ENCODE data around the gene ALDH1A1. TPM values are rescaled to one million over a fixed set of nuclear protein-coding genes. Genes with fewer than 3 reads are reported as not detected.

The ALDH1A1 gene
- total RNA-seq, 2 donors from 2014 or later: not detected

GRCh38 chr9:72907421-72907820, 45.4 kb downstream of the ALDH1A1 start:
- peaks cover 4% of the 10 kb centered on the region for H3K27me3 Mint-ChIP-seq
- ATAC-seq (replicated peaks): no peak
- H3K36me3 Mint-ChIP-seq (ENCODE audit: low read depth): no peaks in the 10 kb centered on the region
- H3K4me3 Mint-ChIP-seq: no peak overlapping the region
- no peak overlapping the region for H3K27ac Mint-ChIP-seq
- no peaks in the 10 kb centered on the region for H3K9me3 Mint-ChIP-seq
- no peaks in the 10 kb centered on the region for H3K4me1 Mint-ChIP-seq

GRCh38 chr9:72906810-72907209, 46.0 kb downstream of the ALDH1A1 start:
- no peak for ATAC-seq (replicated peaks)
- H3K36me3 Mint-ChIP-seq (ENCODE audit: low read depth): no peaks in the 10 kb centered on the region
- H3K4me1 Mint-ChIP-seq: no peaks in the 10 kb centered on the region
- H3K27ac Mint-ChIP-seq: no peak overlapping the region
- peaks cover 4% of the 10 kb centered on the region for H3K27me3 Mint-ChIP-seq
- H3K9me3 Mint-ChIP-seq: no peaks in the 10 kb centered on the region
- H3K4me3 Mint-ChIP-seq: no peak overlapping the region

GRCh38 chr9:72905514-72906480, 47.1 kb downstream of the ALDH1A1 start:
- no peaks in the 10 kb centered on the region for H3K36me3 Mint-ChIP-seq (ENCODE audit: low read depth)
- no peaks in the 10 kb centered on the region for H3K9me3 Mint-ChIP-seq
- no peak overlapping the region for H3K27ac Mint-ChIP-seq
- H3K27me3 Mint-ChIP-seq: peaks cover 4% of the 10 kb centered on the region
- no peak overlapping the region for H3K4me3 Mint-ChIP-seq
- no peak for ATAC-seq (replicated peaks)
- no peaks in the 10 kb centered on the region for H3K4me1 Mint-ChIP-seq

DNA sequence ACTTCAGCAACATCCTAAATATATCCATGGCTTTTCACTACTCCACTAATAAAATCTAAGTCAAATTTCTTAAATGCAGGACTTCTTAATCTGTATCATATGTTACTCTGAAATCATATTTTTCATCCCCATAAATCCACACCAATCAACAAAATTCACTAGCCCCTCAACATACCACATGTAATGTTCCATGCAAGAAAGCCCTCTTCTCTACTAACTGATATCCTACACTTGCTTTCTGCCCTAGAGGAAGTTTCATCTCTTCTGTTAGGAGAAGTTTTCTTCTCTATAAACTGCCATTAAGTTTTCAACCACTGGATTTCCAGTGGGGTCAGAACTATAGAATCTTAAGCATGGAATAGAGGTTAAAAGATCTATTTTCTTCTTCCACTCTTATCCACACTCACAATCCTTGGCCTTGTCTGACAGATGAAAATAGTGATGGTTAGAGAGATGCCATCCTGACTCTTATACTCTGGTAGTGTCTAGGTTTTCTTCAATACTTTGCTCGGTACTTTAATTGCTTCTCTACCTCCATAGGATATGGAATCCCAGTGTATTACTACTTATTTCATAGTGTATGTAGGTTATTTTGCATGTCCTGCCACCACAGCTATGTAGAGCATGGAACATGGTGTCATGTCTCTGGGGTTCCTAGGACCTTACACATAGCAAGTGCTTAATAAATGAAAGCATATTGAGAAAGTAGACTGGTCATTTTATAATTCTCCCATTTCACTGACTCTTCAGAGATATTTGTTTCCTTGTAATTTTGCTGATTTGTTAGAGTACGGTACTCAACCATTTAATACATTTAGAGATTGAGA, 48.4 kb downstream of the ALDH1A1 start:
- Mint-ChIP-seq H3K9me3 (no peaks in the 10 kb centered on the region), H3K27ac (no peak overlapping the region), H3K4me3 (no peak overlapping the region), H3K4me1 (no peaks in the 10 kb centered on the region), H3K36me3 (ENCODE audit: low read depth) (no peaks in the 10 kb centered on the region), H3K27me3 (peaks cover 4% of the 10 kb centered on the region)
- ATAC-seq (replicated peaks): no peak

DNA sequence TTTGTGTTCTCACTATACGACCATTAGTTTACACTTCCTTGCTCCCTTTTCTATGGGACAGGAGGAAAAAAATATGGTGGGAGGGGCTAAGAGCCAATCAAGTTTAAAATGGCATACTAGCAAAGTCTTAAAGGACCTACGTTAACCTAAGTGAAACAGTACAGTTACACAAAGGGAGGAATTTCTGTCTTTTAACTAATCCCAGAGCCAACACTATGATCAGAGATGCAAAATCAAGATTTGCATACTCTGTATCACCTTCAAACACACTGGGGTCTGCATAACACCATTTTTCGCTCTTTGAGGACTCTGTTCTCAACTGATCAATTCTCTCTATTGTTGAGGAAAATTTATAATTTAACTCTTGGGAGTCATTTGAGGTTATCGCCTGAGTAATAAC, 49.8 kb downstream of the ALDH1A1 start:
- Mint-ChIP-seq H3K27me3 (peaks cover 4% of the 10 kb centered on the region), H3K4me3 (no peak overlapping the region), H3K4me1 (no peaks in the 10 kb centered on the region), H3K9me3 (no peaks in the 10 kb centered on the region), H3K27ac (no peak overlapping the region), H3K36me3 (ENCODE audit: low read depth) (no peaks in the 10 kb centered on the region)
- ATAC-seq (replicated peaks): no peak

DNA sequence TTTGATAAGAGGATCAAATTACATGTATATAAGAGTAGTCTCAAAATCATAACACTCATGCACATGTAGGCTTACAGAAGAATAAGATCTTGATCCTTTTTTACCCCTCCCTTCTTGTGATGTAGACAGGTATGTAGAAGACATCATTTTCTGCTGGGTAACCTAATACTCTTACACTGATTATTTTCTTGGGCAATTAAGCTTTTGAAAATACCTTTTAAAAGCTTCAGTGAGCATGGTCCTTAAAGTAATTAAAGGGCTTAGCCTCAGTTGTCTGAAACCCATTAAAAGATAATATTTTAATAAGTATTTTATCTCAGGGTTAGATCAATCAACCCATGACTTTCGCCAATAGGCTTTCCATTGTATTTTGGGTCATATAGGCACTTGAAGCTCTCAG, 50.6 kb downstream of the ALDH1A1 start:
- H3K9me3 Mint-ChIP-seq: no peaks in the 10 kb centered on the region
- H3K27ac Mint-ChIP-seq: no peak overlapping the region
- ATAC-seq (replicated peaks): no peak
- no peaks in the 10 kb centered on the region for H3K36me3 Mint-ChIP-seq (ENCODE audit: low read depth)
- H3K4me3 Mint-ChIP-seq: no peak overlapping the region
- H3K4me1 Mint-ChIP-seq: no peaks in the 10 kb centered on the region
- H3K27me3 Mint-ChIP-seq: peaks cover 7% of the 10 kb centered on the region

DNA sequence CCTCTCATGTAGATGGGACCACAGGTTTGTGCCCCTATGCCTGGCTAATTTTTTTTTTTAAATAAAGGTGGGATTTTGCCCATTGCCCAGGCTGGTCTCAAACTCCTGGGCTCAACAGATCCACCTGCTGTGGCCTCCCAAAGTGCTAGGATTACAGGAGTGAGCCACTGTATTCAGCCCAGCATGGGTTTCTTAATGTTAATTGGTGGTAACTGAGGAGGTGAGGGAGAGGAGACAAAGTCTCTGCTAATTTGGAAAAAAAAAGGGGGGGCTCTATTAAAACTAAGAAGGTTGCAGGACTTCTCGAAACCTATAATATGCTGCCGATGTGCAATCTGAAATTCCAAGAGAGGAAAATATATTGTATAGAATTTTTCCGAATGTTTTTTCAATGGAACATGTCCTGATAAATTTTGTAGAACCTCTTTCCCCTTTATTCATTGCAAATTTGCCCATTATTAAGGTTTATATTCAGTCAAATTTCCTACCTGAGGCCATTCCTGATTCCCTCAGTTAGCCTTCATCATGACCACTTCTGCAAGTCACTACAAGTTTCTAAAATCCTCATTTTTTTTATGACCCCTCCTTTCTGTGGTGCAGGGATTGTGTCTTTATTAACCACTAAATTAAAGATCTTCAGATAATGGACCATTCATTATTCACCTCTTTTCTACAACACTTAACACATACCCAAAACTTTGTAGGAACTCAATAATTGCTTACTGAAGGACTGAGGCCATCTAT, 52.9 kb downstream of the ALDH1A1 start:
- no peaks in the 10 kb centered on the region for H3K9me3 Mint-ChIP-seq
- H3K4me3 Mint-ChIP-seq: no peak overlapping the region
- no peak overlapping the region for H3K27ac Mint-ChIP-seq
- H3K4me1 Mint-ChIP-seq: no peaks in the 10 kb centered on the region
- H3K36me3 Mint-ChIP-seq (ENCODE audit: low read depth): no peaks in the 10 kb centered on the region
- ATAC-seq (replicated peaks): no peak
- H3K27me3 Mint-ChIP-seq: peaks cover 7% of the 10 kb centered on the region

GRCh38 chr9:72898784-72899733, 53.8 kb downstream of the ALDH1A1 start:
- H3K4me3 Mint-ChIP-seq: no peak overlapping the region
- H3K4me1 Mint-ChIP-seq: no peaks in the 10 kb centered on the region
- no peak for ATAC-seq (replicated peaks)
- no peaks in the 10 kb centered on the region for H3K9me3 Mint-ChIP-seq
- peaks cover 7% of the 10 kb centered on the region for H3K27me3 Mint-ChIP-seq
- no peak overlapping the region for H3K27ac Mint-ChIP-seq
- no peaks in the 10 kb centered on the region for H3K36me3 Mint-ChIP-seq (ENCODE audit: low read depth)

- no peak overlapping the region for H3K4me3 Mint-ChIP-seq
- ATAC-seq (replicated peaks): no peak
- H3K9me3 Mint-ChIP-seq: no peaks in the 10 kb centered on the region
- no peak overlapping the region for H3K27ac Mint-ChIP-seq
- no peaks in the 10 kb centered on the region for H3K4me1 Mint-ChIP-seq
- peaks cover 7% of the 10 kb centered on the region for H3K27me3 Mint-ChIP-seq
- no peaks in the 10 kb centered on the region for H3K36me3 Mint-ChIP-seq (ENCODE audit: low read depth)
Observed at GRCh38 chr9:72898360-72898759, 54.5 kb downstream of the ALDH1A1 start.

DNA sequence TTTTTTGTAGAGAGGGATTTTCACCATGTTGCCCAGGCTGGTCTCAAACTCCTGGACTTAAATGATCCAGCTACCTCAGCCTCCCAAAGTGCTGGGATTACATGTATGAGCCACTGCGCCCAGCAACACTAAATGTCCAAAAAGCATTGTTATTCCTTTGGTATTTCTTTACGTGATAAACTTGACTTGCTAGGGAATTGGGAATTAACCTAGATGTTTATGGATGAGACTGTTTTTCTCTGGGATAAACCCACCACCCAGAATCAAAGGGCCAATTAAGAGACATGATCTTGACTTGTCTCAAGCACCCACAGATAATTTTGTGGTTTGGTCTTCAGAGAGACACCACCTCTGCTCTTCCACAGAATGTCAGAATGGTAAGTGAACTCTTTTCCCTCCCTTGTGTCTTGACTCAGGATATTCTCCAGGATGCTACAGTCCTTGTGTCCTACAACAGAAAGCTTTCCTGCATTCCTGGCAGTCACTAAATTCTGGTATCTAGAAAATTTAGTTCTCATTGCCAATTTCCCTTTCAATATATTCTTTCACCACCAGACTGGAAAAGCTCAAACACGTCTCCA, 55.7 kb downstream of the ALDH1A1 start:
- Mint-ChIP-seq H3K27me3 (peaks cover 3% of the 10 kb centered on the region), H3K9me3 (no peaks in the 10 kb centered on the region), H3K4me3 (no peak overlapping the region), H3K4me1 (no peaks in the 10 kb centered on the region), H3K27ac (no peak overlapping the region), H3K36me3 (ENCODE audit: low read depth) (no peaks in the 10 kb centered on the region)
- ATAC-seq (replicated peaks): no peak

- H3K36me3 Mint-ChIP-seq (ENCODE audit: low read depth): no peaks in the 10 kb centered on the region
- no peak for ATAC-seq (replicated peaks)
- no peak overlapping the region for H3K4me3 Mint-ChIP-seq
- peaks cover 6% of the 10 kb centered on the region for H3K27me3 Mint-ChIP-seq
- no peaks in the 10 kb centered on the region for H3K4me1 Mint-ChIP-seq
- no peaks in the 10 kb centered on the region for H3K9me3 Mint-ChIP-seq
- H3K27ac Mint-ChIP-seq: no peak overlapping the region
Observed at GRCh38 chr9:72896439-72896838, 56.4 kb downstream of the ALDH1A1 start.

- Mint-ChIP-seq H3K27ac (no peak overlapping the region), H3K9me3 (no peaks in the 10 kb centered on the region)
- no peak for ATAC-seq (replicated peaks)
Observed at GRCh38 chr9:72895122-72895521, 57.7 kb downstream of the ALDH1A1 start.

GRCh38 chr9:72894342-72894741, 58.5 kb downstream of the ALDH1A1 start:
- no peak for ATAC-seq (replicated peaks)
- Mint-ChIP-seq H3K4me1 (no peaks in the 10 kb centered on the region), H3K4me3 (no peak overlapping the region), H3K36me3 (ENCODE audit: low read depth) (no peaks in the 10 kb centered on the region), H3K9me3 (no peaks in the 10 kb centered on the region), H3K27ac (no peak overlapping the region), H3K27me3 (peaks cover 6% of the 10 kb centered on the region)

More at GRCh38 chr9:72895122-72895521, 57.7 kb downstream of the ALDH1A1 start:
- Mint-ChIP-seq H3K4me3 (no peak overlapping the region), H3K27me3 (peaks cover 6% of the 10 kb centered on the region), H3K4me1 (no peaks in the 10 kb centered on the region), H3K36me3 (ENCODE audit: low read depth) (no peaks in the 10 kb centered on the region)
